T-helper 1 cell treated with Interleukin-12 subunit alpha and Interleukin-12 subunit beta and Interleukin-4 antibody, amounts not matched to agents 30 ng/mL and 1 ng/mL, for 36 hours (primary cell): ENCODE data around the gene PCDH19. TPM values are rescaled to one million over a fixed set of nuclear protein-coding genes. Genes with fewer than 3 reads are reported as not detected.

ENCODE experiments used
- intact Hi-C: fragments of 100-400 bp; cut with micrococcal nuclease; formaldehyde crosslinking; loops from one replicate; pipeline ENCODE4 v1.15.1; 2024
- total RNA-seq: library from RNA; stranded (reverse); gene quantifications from 2 replicates; pipeline ENCODE4 v1.2.3, GENCODE V29; 2022

The PCDH19 gene
- total RNA-seq, 1 donor from 2014 or later: not detected

DNA sequence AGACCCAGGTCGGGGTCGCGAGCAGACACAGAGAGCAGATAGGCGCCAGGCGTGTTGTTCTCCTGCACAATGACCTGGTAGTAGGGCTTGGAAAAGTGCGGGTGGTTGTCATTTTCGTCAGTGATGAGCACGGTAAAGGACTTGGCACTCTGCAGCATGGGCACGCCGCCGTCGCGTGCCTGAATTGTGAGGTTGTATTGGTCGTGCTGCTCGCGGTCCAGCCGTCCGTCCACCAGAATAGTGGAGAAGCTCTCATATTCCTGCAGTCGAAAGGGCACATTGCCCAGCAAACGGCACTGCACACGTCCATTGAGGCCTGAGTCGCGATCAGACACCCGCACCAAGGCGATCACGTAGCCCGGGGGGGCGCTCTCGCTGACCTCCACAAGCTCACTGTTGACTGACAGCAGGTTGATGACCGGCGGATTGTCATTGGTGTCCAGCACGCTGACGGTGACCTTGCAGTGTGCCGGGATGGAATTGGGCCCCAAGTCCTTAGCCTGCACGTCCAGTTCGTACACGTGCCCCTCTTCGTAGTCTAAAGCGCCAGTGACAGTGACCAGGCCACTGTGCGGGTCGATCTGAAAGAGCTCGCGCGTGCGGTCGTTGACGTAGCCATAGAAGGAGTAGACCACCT is 2.8 kb downstream of the PCDH19 start:
- intact Hi-C loops: no loop called here

DNA sequence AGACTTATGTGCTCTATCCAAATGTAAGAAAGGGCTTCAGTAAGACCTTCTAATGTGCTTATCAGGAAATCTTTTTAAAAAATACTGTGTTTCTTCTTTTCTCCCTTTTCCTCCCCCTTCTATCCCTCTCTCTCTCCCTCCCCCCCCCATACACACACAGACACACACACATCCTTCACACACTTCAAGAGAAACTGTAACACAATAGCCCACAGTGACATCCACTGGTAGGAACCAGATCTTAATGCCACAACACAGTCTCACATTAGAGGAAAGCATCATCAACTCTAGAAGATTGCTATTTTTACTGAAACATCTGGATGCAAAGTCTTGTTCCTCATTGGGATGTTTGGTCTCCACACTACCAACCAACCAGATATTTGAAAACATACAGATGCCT is 4.6 kb downstream of the PCDH19 start:
- intact Hi-C loops: no loop called here

DNA sequence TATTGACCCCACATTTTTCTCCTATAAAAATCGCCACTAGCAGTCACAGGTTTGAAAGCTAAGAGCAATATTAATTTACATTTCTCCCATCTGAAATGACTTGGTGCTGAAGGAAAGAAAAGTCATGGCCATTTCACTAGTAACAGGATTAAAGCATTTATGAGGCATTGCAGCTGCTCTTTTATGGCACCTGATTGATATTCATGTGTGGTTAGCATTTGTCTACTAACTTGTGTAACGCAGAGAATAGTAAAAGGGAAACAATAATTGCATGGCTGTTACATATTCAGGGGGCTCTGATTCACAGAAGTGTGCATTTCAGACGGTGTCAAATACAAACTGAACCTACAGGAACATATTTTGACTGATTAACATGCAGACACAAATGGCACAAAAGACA is 5.2 kb downstream of the PCDH19 start:
- intact Hi-C loops: no loop called here

DNA sequence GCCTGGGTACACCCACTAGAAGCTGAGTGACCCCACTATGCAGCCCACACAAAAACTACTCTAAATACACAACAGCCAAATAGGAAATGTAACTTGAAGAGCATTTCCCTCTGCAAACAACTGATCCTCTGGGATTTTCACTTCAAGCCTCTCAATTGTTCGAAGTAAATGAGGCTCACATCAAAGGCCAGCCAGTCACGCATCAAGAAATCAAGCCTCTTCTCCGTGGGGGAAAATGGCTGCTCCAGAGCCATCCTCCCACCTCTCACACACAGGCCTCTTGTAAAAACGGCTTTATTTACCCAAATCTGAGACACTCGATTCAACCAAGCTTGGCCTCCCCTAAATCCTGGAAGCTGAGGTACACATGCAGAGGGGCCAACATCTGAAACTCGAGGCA is 14.3 kb downstream of the PCDH19 start:
- intact Hi-C loops: no loop called here

DNA sequence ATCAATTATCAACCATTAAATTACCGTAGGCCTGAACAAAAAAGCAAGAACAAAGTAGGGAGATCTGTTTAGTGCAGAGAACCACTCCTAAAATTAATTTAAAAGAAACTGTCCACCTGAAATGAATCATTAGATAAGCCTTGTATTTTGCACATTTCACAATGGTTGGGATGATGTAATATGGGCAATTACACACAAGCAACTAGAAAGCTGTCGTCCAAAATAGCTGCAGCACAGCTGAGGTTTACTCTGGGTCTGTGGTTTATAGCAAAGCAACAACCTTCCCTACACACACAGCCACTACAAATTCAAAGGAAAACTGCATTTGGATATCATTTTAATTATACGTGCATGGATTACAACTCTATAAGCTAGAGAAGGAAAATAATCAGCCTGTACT is 28.5 kb downstream of the PCDH19 start:
- intact Hi-C loops: no loop called here

DNA sequence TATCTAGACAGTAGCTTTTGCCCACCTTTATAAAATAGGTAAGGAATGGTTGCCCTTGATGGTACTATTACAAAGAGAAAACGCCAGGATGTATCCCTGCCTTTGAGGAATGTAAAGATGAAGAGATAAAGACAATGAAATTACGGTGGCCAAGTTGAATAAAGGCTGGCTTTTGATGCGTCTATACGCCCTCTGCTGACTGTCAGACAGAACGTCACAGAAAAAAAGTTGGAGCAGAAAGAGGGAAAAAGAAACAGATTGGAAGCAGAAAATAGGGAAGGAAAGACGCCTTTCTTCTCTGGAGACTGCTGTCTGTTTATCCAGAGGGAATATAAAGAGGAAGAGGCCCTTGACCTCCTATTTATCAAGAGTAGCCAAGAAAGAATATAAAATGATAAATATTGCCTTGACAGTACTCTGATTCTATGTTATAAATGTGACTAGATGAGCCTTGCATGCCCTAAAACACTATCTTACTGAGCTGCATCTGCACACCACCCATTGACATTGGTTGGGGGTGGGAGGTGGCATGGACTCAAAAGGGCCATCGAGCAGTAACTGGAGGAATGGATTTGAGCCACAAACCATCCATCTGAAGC is 30.6 kb downstream of the PCDH19 start:
- intact Hi-C loops: no loop called here

DNA sequence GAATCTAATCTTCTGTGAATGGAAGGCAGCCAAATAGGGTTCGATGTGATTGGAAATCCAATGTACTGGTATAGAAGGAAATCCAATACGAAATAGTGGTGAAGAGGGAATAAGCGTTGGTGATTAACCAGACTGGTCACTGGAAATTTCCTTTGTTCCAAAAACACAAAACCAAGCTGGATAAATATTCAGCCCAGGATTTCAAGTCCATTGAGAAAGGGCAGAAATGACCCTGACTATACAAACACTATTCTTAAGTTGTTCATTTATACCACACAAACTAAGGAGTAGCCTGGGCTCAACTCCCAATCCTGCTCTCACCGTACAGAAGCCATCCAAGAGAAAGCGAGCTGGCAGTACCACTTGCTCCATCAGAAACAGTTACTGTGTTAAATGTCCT is 32.2 kb downstream of the PCDH19 start:
- intact Hi-C loops: no loop called here

DNA sequence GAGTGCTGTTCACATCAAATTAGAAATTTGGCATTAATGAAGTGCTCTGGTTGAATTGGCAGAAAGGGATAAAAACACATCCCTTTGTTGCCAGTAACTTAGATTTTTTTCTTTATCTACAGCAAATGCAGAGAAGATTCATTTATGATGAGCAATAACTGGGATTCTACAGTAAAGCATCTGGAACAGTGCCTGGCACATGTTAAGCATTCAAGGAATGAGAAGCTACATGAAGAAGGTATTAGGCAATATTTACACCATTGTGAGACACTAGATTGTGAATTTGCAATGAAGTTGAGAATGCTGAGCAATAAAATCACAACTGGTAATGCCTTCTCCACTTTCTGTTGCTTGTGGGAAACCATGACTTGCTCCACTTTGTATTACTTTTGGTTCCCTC is 33.5 kb downstream of the PCDH19 start:
- intact Hi-C loops: no loop called here

DNA sequence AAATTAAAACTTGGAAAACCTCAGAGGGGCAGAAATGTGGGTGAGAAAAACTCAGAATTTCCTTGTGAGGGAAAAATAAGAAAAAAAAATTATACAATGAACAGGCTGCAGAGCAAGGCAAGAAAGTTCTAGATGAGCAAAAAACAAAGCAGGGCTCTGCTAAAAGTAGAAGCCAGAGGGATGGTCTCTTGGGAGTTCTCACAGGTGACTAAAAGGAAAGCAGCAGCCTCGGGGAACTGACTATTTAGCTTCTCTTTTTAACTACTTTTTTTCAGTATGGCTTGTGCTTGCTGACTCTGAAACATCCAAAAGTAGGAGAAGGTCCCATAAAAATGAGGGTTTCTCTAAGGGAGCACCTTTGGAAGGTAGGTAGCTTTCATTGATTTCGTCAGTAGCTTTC is 36.4 kb downstream of the PCDH19 start:
- intact Hi-C loops: no loop called here

DNA sequence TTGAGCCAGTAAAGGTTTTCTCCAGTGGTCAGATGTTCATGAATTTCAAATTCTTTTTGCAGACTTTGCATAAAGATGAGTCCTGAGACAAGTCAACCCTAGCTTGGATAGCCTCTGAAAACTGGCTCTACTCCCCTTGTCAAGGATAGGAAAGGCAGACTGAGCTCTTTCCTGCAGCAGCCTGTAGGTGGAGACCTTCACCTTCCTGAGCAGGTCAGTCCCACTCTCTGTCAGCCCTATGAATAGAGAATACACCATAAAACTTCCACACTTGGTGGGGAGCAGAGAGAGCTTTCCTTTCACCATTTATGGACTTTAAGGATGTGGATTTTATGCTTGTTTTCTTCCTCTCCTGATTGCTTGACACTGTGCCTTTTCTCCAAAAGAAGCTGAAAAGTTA is 41.9 kb downstream of the PCDH19 start:
- intact Hi-C loops: no loop called here

DNA sequence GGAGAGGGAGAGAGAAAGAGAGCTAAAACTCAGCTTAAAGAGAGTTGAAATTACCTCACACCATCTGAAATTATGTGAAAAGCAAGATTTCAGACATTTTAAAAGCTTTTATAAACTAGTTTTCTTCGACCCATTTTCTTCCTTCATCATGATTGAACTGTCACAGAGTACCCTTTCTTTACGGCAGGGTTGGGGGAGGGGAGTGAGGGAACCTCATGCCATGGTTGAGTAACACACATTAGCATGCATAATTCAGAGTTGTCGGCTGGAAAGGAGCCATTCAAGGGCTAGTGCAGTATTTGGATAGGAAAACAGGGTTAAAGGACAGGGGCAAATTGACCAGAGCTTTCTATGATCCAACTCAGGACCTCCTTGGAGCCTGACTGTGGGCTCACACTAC is 46.2 kb downstream of the PCDH19 start:
- intact Hi-C loops: no loop called here

DNA sequence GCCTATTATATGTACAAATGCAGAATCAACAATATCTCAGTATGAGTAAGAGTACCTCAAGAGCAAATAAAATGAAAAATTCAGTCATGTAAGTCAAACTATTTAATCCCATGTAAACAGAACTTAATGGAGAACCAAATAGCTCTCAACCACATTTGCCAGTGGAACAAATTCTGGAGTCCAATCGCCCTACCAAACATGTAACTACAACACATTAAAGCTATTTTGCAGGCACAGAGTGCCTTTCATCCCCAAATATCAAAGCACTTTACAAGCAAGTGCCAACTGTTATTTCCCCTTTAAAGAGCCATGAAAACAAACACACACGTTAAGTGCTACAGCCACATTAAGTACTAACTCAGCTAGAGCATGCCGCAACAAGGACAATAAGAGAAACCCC is 51.3 kb downstream of the PCDH19 start:
- intact Hi-C loops: no loop called here

DNA sequence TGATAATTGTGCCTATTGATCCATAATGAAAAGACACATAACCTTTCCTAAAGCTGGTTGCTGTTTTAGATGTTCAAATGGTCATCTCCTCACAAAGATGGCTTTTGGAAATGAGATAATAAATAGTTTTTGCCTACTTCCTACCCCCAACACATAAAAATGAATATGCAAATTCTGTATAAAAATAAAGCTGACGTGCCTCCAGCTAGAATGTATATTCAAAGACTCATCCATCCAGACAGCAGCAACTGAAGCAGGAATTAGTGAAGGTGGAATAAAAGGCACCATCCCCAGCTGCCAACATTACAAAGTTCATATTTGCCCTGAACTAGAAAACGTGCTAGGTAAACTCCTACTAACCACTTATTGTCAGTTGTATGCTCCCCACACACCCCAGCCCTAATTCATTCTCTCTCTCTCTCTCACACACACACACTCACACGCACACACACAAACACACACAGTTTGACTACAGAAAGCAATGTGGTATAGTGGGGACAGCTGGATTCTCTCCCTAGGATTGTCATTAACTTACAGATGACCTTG is 53.6 kb downstream of the PCDH19 start:
- intact Hi-C loops: no loop called here

DNA sequence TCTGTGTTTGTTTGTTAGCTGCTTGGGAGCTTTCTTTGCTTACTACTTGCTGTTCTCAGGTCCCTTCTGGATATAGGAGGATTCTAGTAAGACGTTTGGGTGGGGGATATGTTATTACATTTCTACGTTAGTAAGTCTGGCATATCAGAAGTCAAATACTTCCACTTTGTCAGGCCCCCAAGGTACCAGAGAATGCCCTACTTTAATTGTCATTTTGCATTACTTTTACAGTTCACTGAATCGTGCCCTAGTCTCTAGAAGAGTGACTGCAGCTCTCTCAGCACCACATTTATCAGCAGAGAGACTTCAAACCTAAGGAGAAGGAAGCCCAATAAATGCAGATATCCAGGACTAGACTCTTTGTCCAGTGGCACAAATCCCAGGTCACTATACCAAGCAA is 54.4 kb downstream of the PCDH19 start:
- intact Hi-C loops: no loop called here

DNA sequence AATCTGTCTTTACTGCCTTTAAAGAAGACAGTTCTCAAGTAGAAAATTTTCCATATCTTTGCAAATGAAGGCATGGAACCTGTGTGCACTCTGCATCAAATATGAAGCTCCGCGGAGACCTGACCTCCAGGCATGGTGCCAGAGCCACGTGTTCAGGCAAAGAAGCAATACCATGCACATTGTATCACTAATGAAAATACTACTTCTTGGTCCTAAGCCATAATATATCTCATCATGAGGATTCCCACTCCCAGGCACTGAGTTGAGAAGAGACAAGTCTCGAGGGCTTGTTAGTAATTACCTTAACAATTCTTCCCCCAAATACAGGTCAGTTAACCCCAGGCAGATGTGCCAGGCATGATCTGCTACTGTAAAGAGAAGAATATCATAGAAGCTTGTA is 56.7 kb downstream of the PCDH19 start:
- intact Hi-C loops: no loop called here

DNA sequence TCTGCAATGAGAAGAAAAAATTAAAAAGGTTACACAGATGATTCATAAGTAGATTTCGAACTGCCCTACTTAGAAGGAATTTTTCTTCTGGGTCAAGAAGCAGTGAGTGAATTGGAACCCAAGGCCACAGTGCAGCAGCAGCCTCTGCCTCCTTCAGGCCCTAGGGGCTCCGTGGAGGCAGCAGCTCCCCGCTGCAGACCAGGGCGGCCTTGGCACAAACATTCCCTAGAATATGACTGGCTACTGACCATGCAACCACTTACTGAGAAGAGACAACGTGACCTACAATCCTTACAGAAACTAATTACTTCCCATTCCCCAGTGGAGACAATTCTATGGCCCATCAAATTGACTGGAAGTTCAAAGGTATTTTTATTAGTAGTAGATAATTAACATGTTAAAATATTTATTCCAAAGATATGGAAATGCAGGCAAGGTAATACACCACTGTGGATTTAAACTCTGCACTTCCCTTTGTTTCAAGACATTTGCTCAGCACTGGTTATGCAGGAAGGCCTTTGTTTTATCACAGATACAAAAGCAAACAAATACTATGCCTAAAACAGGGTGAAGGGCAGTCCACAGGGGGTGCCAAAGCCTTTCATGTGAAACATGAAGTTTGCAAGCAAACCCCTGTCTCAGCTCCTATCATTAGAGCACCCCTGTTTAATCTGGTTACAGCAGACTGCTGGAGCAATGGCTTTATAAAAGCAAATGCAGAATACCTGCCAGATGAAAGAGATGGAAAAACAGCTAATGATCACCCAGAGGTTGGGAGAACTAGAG is 59.2 kb downstream of the PCDH19 start:
- intact Hi-C loops: no loop called here

DNA sequence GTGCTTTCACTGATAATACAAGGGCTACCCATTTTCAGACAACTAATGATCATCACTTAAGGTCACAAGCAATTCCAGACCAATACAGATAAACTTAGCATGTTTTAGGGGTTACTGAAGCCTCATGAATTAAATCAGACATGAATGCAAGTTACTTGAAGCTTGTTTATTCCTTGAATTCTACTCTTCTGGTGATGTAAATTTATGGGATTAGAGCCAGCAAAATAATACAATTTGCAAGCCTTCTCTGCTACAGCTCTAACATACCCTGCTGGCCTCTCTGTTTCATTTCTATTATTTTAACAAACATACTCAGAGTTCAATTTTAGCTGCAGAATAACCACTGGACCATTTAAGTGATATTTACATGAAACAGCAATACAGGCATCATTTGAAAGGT is 60.7 kb downstream of the PCDH19 start:
- intact Hi-C loops: no loop called here

DNA sequence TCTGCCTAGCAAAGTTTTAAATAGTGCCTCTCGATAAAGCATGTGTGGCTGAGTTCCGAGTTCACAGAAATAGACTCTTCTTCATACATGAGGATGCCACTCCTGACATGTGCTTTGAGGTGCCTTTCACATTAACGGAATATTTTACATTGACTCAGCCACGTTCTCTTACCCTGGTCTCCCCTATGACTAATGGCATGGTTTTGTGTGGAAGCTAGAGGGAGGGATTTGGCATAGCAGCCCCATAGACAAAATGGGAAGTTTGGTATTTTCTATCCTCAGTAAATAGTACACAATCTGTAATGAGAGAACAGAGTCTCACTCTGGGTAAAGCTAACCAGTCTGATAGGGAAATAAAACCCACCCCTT is 68.9 kb downstream of the PCDH19 start:
- intact Hi-C loops: no loop called here

DNA sequence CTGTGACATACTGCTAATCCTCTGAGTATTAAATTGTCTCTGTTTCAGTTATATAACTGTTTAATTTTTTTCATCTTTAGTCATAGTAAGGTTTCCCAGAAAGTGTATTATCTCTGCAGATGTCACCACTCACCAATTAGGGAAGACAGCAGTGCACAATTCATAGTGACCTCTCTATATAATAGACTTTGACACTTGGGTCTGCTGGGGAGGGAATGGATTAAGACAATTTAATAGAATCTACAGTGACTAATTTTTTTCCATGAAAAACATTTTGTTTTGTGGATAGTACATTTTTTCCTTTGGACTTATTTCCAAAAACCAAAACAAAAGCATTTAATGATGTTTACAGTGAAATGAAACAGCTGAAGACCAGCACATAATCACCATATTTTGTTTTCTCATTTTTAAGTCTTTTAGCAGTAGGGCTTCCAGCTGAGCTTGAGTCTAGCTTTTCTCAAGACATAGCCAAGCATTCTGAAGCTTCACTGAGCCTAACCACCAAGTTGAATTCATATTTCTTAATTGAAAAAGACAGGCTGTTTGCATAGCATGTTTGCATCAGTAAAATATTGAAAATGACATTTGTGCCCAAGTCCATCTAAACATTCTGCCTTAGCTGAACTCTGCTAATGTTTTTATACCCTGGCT is 69.5 kb downstream of the PCDH19 start:
- intact Hi-C loops: no loop called here

DNA sequence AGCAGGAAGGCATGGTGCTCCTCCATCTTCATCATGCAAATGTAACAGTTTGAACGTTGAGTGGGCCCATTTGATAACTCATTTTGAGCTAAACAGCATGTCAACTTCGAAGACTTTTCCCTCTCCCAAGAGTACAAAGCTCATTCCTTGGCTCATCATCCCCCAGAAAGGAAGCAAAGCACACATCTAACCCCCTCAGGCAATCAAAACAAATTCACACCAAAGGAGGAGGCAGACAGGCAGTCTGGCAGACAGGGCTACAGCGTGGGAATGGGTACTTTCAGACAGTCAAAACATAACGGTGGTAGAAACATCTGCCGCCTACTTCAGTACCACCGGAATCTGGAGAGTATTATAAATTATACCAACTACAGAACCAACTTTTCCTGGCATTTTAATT is 81.7 kb downstream of the PCDH19 start:
- intact Hi-C loops: no loop called here

DNA sequence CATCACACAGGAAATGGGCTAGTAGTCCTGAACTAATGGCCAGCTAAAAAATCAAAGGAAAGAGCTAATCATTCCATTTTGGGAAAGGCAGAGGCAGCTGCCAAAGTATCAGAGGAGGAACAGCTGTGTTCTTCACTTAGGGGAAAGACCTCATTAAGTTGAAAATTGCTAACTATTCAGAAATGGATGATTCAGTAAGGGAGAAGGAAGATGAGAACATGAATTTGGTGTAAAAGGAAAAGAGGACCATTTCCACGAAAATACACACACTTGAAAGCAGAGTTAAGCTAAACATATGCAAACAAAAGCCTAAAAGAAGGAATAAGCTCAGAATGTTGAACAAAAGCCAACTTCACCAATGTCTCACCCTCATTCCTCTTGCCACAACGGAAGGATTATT is 90.4 kb downstream of the PCDH19 start:
- intact Hi-C loops: no loop called here

DNA sequence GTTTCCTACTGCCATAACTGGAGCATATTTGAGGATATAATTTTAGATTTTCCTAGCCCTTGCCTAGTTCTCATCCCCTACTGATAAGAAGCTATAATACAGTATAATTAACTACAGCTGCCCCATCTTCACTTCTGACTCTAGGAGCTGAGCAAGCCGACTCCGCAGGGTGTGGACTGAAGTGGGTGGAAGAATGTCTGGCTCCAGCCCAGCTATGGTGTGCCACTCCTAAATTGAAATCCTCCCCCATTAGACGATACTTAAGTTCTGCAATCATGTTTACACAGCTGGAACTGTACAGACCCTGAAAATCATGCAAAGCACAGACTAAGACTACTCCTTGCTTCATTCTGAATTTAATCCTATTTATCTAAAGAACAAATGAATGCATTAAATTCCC is 93.1 kb downstream of the PCDH19 start:
- intact Hi-C loops: no loop called here
